Uterus (tissue), 4 donors: ENCODE results near the gene PLA2G3. TPM values are rescaled to one million over a fixed set of nuclear protein-coding genes. Genes with fewer than 3 reads are reported as not detected.

ENCODE experiments used
- DNase-seq, 2 donors: peaks; one replicate each; pipeline ENCODE4 v3.0.0-alpha.2; 2019 to 2020
- H3K27ac ChIP-seq, 2 donors: fragments of 200-600 bp; sonication (generic); 1 replicate in 1 of 2; 2 replicates in 1 of 2; pipeline ENCODE4 v1.5.1; 2016 to 2018
- H3K27me3 ChIP-seq, 2 donors: fragments of 200-600 bp; sonication (generic); one replicate each; pipeline ENCODE4 v1.5.1; 2018 to 2019; ENCODE audit warnings: control low read depth in 1 of 2
- H3K36me3 ChIP-seq, 2 donors: fragments of 200-600 bp; sonication (generic); one replicate each; pipeline ENCODE4 v1.5.1; 2019; ENCODE audit warnings: control low read depth in 1 of 2
- H3K4me1 ChIP-seq, 2 donors: fragments of 200-600 bp; sonication (generic); one replicate each; pipeline ENCODE4 v1.5.1; 2018 to 2019; ENCODE audit warnings: control low read depth in 1 of 2
- H3K4me3 ChIP-seq, 2 donors: fragments of 200-600 bp; sonication (generic); 1 replicate in 1 of 2; 2 replicates in 1 of 2; pipeline ENCODE4 v1.5.1; 2018 to 2019; ENCODE audit warnings: mild to moderate bottlenecking in 1 of 2
- H3K9me3 ChIP-seq, 2 donors: fragments of 200-600 bp; sonication (generic); one replicate each; pipeline ENCODE4 v1.5.1; 2019; ENCODE audit warnings: control low read depth in 1 of 2
- CTCF ChIP-seq, 4 experiments: fragments of 200-600 bp in 2 of 4; fragments of 450-650 bp in 2 of 4; sonication (generic) in 2 of 4; IDR thresholded peaks; one replicate each; pipeline ENCODE4 v1.5.1; 2016 to 2019; ENCODE audit warnings: antibody characterized with exemption in 4 of 4, mild to moderate bottlenecking in 2 of 4, moderate library complexity in 1 of 4
- POLR2A ChIP-seq, 2 donors: fragments of 450-650 bp; IDR thresholded peaks; one replicate each; pipeline ENCODE4 v1.6.1; 2016; ENCODE audit warnings: antibody characterized with exemption in 2 of 2, mild to moderate bottlenecking in 1 of 2, moderate library complexity in 1 of 2
- intact Hi-C: fragments of 100-400 bp; cut with DNase I; formaldehyde crosslinking; loops from one replicate; pipeline ENCODE4 v1.15.1; 2023; ENCODE audit warnings: low total_unique reads
- total RNA-seq, 4 donors: library from RNA; depleted of rRNA in 3 of 4; stranded (reverse); fragments of >200 nt in 3 of 4; gene quantifications; one replicate each; pipeline versions ENCODE4 v1.1.0 to v1.2.4, GENCODE V29; 2014 to 2023
- donor health status: DM: yes; HTN: yes; CAD: no.

PLA2G3 gene
- total RNA-seq: not detected

- H3K36me3 ChIP-seq: no peaks in the 10 kb centered on the region
- TF ChIP-seq CTCF (IDR thresholded peaks at IDR 0.05) (no peak), POLR2A (IDR thresholded peaks at IDR 0.05) (no peak)
- H3K4me1 ChIP-seq: no peaks in the 10 kb centered on the region
- no peaks in the 10 kb centered on the region for H3K9me3 ChIP-seq
- H3K27ac ChIP-seq: no peak within 1 kb of the TSS
- intact Hi-C loops: no loop called here
- no peak for DNase-seq
- no peaks in the 10 kb centered on the region for H3K27me3 ChIP-seq
- no peak within 1 kb of the TSS for H3K4me3 ChIP-seq
These were observed at the start of gene PLA2G3 for GRCh38 chr22:31139866-31140716. TSS of gene PLA2G3 (minus strand) at chr22:31140508. CDS start at chr22:31140354, 154 bp downstream.

GRCh38 chr22:31187627-31188026 lies 47.3 kb upstream of the PLA2G3 start:
- TF ChIP-seq POLR2A (IDR thresholded peaks at IDR 0.05) (no peak), CTCF (IDR thresholded peaks at IDR 0.05) (no peak)
- intact Hi-C loops: no loop called here
- DNase-seq: no peak
- Histone ChIP-seq H3K36me3 (no peaks in the 10 kb centered on the region), H3K9me3 (no peaks in the 10 kb centered on the region), H3K4me1 (no peaks in the 10 kb centered on the region), H3K4me3 (no peak overlapping the region), H3K27me3 (no peaks in the 10 kb centered on the region), H3K27ac (no peak overlapping the region)

GRCh38 chr22:31185056-31185455 lies 44.7 kb upstream of the PLA2G3 start:
- H3K36me3 ChIP-seq: no peaks in the 10 kb centered on the region
- TF ChIP-seq CTCF (IDR thresholded peaks at IDR 0.05) (no peak), POLR2A (IDR thresholded peaks at IDR 0.05) (no peak)
- no peak overlapping the region for H3K27ac ChIP-seq
- no peaks in the 10 kb centered on the region for H3K4me1 ChIP-seq
- no peaks in the 10 kb centered on the region for H3K27me3 ChIP-seq
- no peaks in the 10 kb centered on the region for H3K9me3 ChIP-seq
- intact Hi-C loops: no loop called here
- no peak for DNase-seq
- no peak overlapping the region for H3K4me3 ChIP-seq

GRCh38 chr22:31184015-31184414 lies 43.7 kb upstream of the PLA2G3 start:
- Histone ChIP-seq H3K36me3 (no peaks in the 10 kb centered on the region), H3K27ac (no peak overlapping the region), H3K4me1 (no peaks in the 10 kb centered on the region), H3K9me3 (no peaks in the 10 kb centered on the region), H3K27me3 (no peaks in the 10 kb centered on the region), H3K4me3 (no peak overlapping the region)
- intact Hi-C loops: no loop called here
- no peak for DNase-seq
- TF ChIP-seq POLR2A (IDR thresholded peaks at IDR 0.05): no peak
- TF ChIP-seq CTCF (IDR thresholded peaks at IDR 0.05): no peak

- no peak for TF ChIP-seq POLR2A (IDR thresholded peaks at IDR 0.05)
- no peak for TF ChIP-seq CTCF (IDR thresholded peaks at IDR 0.05)
- Histone ChIP-seq H3K27me3 (no peaks in the 10 kb centered on the region), H3K36me3 (no peaks in the 10 kb centered on the region), H3K27ac (no peak overlapping the region), H3K4me3 (no peak overlapping the region), H3K9me3 (no peaks in the 10 kb centered on the region), H3K4me1 (peaks cover 0 to 1% of the 10 kb centered on the region in 2 donors)
- no peak for DNase-seq
- intact Hi-C loops: no loop called here
These were observed 39.0 kb upstream of the PLA2G3 start for GRCh38 chr22:31179345-31179744.
